Loucy (cell line): ENCODE results near the gene AWAT2.

ENCODE experiments used
- H2AFZ ChIP-seq: fragments of 200-600 bp; sonication (generic); 2 replicates; pipeline ENCODE4 v1.6.0; 2016; ENCODE audit warnings: antibody characterized with exemption, mild to moderate bottlenecking, low read length, moderate library complexity
- H3F3A ChIP-seq: fragments of 200-600 bp; 2 replicates; pipeline ENCODE4 v1.6.0; 2016; ENCODE audit warnings: antibody characterized with exemption, low read depth, mild to moderate bottlenecking
- H3K27me3 ChIP-seq: fragments of 200-600 bp; sonication (generic); 2 replicates; pipeline ENCODE4 v1.6.1; 2014; ENCODE audit warnings: low read length, mild to moderate bottlenecking; ENCODE audit not compliant: insufficient read depth, poor library complexity, severe bottlenecking
- H3K36me3 ChIP-seq: fragments of 200-600 bp; sonication (generic); 2 replicates; pipeline ENCODE4 v1.6.1; 2016; ENCODE audit warnings: low read length; ENCODE audit not compliant: insufficient read depth
- H3K4me1 ChIP-seq: fragments of 200-600 bp; sonication (generic); 2 replicates; pipeline ENCODE4 v1.5.1; 2014; ENCODE audit warnings: low read length, mild to moderate bottlenecking; ENCODE audit not compliant: insufficient read depth, poor library complexity, severe bottlenecking
- H3K4me2 ChIP-seq: fragments of 200-600 bp; sonication (generic); 2 replicates; pipeline ENCODE4 v1.6.0; 2014; ENCODE audit warnings: antibody characterized with exemption, low read length, low read depth, mild to moderate bottlenecking; ENCODE audit not compliant: poor library complexity, severe bottlenecking
- H3K4me3 ChIP-seq: fragments of 200-600 bp; sonication (generic); 2 replicates; pipeline ENCODE4 v1.5.1; 2014; ENCODE audit warnings: low read length, mild to moderate bottlenecking, mixed read lengths; ENCODE audit not compliant: poor library complexity, severe bottlenecking
- H3K79me2 ChIP-seq: fragments of 200-600 bp; sonication (generic); 2 replicates; pipeline ENCODE4 v1.6.1; 2014; ENCODE audit warnings: low read length; ENCODE audit not compliant: insufficient read depth
- H3K9ac ChIP-seq: fragments of 200-600 bp; sonication (generic); 2 replicates; pipeline ENCODE4 v1.6.0; 2014; ENCODE audit warnings: mild to moderate bottlenecking, low read depth, low read length, moderate library complexity; ENCODE audit not compliant: poor library complexity, severe bottlenecking
- H3K9me2 ChIP-seq: fragments of 200-600 bp; sonication (generic); replicated peaks from 2 replicates; pipeline ENCODE4 v1.6.1; 2016; ENCODE audit warnings: low read depth, low read length, mixed read lengths
- H3K9me3 ChIP-seq: fragments of 200-600 bp; sonication (generic); 2 replicates; pipeline ENCODE4 v1.6.1; 2014; ENCODE audit warnings: mild to moderate bottlenecking, antibody characterized with exemption, low read length, low read depth; ENCODE audit not compliant: insufficient read depth
- H4K20me1 ChIP-seq: fragments of 200-600 bp; sonication (generic); 2 replicates; pipeline ENCODE4 v1.6.0; 2014; ENCODE audit warnings: antibody characterized with exemption, low read length, mild to moderate bottlenecking; ENCODE audit not compliant: insufficient read depth, poor library complexity, severe bottlenecking
- CTCF ChIP-seq: fragments of 200-600 bp; sonication (generic); conservative IDR thresholded peaks from 2 replicates; pipeline ENCODE4 v1.5.1; 2014; ENCODE audit warnings: mild to moderate bottlenecking, antibody characterized with exemption, low read length
- EZH2phosphoT487 ChIP-seq: fragments of 200-600 bp; IDR thresholded peaks from 2 replicates; pipeline ENCODE4 v1.6.1; 2018; ENCODE audit warnings: antibody characterized with exemption, mild to moderate bottlenecking, moderate library complexity, borderline replicate concordance

The AWAT2 gene

GRCh38 chrX:70084592-70085240 is 35.0 kb upstream of the AWAT2 start:
- no peak overlapping the region for H3K9ac ChIP-seq
- no peaks in the 10 kb centered on the region for H3K4me1 ChIP-seq
- TF ChIP-seq CTCF (no peak), EZH2phosphoT487 (no peak)
- no peaks in the 10 kb centered on the region for H3K36me3 ChIP-seq
- H3K79me2 ChIP-seq, result no peaks in the 10 kb centered on the region
- H2AFZ ChIP-seq, result no peak overlapping the region
- H3K9me3 ChIP-seq, result no peaks in the 10 kb centered on the region
- H3K9me2 ChIP-seq, result no peaks in the 10 kb centered on the region
- H4K20me1 ChIP-seq, result no peaks in the 10 kb centered on the region
- H3K27me3 ChIP-seq, result no peaks in the 10 kb centered on the region
- no peaks in the 10 kb centered on the region for H3F3A ChIP-seq
- H3K4me2 ChIP-seq, result no peak overlapping the region
- no peak overlapping the region for H3K4me3 ChIP-seq

DNA sequence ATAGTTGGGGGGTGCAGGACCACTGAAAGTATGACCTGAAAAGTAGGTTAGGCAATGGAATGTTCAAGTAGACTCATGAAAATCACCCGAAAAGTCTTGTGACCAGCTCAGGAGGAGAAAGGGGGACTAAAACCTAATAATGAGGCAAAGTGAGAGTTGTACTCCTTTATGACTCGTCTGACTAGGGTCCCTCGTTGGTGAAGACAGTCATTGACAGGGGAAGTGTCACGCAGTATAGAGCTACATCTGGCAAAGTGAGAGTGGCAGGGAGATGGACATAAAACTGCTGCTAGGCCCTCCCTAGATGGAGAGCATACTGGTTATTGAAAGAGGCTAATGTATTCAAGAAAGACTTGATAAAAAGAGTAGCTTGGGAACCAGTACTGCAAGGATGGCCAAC is 33.0 kb upstream of the AWAT2 start:
- Histone ChIP-seq H3K4me3 (no peak overlapping the region), H3K9me2 (no peaks in the 10 kb centered on the region), H2AFZ (no peak overlapping the region), H3K9ac (no peak overlapping the region), H3K27me3 (no peaks in the 10 kb centered on the region), H3K9me3 (no peaks in the 10 kb centered on the region), H3K4me1 (no peaks in the 10 kb centered on the region), H3K4me2 (no peak overlapping the region), H4K20me1 (no peaks in the 10 kb centered on the region), H3K36me3 (no peaks in the 10 kb centered on the region), H3F3A (no peaks in the 10 kb centered on the region), H3K79me2 (no peaks in the 10 kb centered on the region)
- TF ChIP-seq EZH2phosphoT487 (no peak), CTCF (no peak)

DNA sequence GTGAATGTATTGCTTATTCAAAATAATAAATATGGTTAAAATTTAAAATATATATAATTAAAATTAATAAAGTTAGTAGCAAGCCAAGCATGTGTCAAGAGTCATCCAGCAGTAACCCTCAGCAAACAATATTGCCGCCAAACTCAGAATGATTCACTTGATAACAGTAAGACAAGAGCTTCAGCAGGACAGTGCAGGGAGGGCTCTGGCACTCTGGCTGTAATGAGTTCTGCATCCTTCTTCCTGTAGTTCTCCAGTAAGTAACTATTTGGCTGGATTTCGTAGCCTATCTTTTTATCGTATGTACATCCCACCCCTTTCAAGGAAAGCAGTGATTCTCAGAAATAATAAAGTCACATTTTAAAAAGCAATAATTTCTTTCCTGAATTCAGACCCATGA is 30.1 kb upstream of the AWAT2 start:
- no peaks in the 10 kb centered on the region for H3K9me2 ChIP-seq
- H3K4me3 ChIP-seq, result no peak overlapping the region
- no peaks in the 10 kb centered on the region for H3F3A ChIP-seq
- no peaks in the 10 kb centered on the region for H3K4me1 ChIP-seq
- H3K9ac ChIP-seq, result no peak overlapping the region
- no peaks in the 10 kb centered on the region for H3K9me3 ChIP-seq
- H3K79me2 ChIP-seq, result no peaks in the 10 kb centered on the region
- no peak overlapping the region for H2AFZ ChIP-seq
- no peak overlapping the region for H3K4me2 ChIP-seq
- no peaks in the 10 kb centered on the region for H4K20me1 ChIP-seq
- no peaks in the 10 kb centered on the region for H3K27me3 ChIP-seq
- H3K36me3 ChIP-seq, result no peaks in the 10 kb centered on the region
- no peak for TF ChIP-seq EZH2phosphoT487

DNA sequence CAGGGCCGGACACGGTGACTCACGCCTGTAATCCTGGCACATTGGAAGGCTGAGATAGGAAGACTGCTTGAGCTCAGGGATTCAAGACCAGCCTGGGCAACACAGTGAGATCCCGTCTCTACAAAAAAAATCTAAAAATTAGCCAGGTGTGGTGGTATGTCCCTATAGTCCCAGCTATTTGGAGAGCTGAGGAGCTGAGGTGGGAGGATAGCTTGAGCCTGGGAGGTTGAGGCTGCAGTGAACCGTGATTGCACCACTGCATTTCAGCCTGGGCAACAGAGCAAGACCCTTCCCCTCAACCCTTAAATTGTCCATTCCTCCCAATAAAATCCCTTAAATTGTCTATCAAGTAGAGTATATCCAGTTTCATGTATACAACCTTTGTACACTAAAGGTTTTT is 29.6 kb upstream of the AWAT2 start:
- Histone ChIP-seq H3K4me2 (no peak overlapping the region), H3K36me3 (no peaks in the 10 kb centered on the region), H3F3A (no peaks in the 10 kb centered on the region), H3K9me2 (no peaks in the 10 kb centered on the region), H3K9me3 (no peaks in the 10 kb centered on the region), H4K20me1 (no peaks in the 10 kb centered on the region), H3K27me3 (no peaks in the 10 kb centered on the region), H2AFZ (no peak overlapping the region), H3K4me1 (no peaks in the 10 kb centered on the region), H3K9ac (no peak overlapping the region), H3K79me2 (no peaks in the 10 kb centered on the region), H3K4me3 (no peak overlapping the region)
- TF ChIP-seq EZH2phosphoT487 (no peak), CTCF (no peak)
